NOMO-1 (cell line): Measurements from ENCODE around the gene SNED1.

ENCODE experiments used
- DNase-seq, 2 experiments: peaks; one replicate each; lab custom pipeline; 2025; ENCODE audit not compliant: unreplicated experiment in 2 of 2; lab: John Stamatoyannopoulos, UW

SNED1 gene

GRCh38 chr2:240991378-240992263, 6.8 kb upstream of the SNED1 start:
- DNase-seq, result peak; percentile 71 to 85

- no peak for DNase-seq
Measured at GRCh38 chr2:240992572-240993291, 5.7 kb upstream of the SNED1 start.

GRCh38 chr2:240993446-240994170, 4.8 kb upstream of the SNED1 start:
- no peak for DNase-seq

GRCh38 chr2:240994171-240994896, 4.1 kb upstream of the SNED1 start:
- DNase-seq, result no peak

- no peak for DNase-seq
Measured at GRCh38 chr2:240995041-240996021, 3.1 kb upstream of the SNED1 start.

DNA sequence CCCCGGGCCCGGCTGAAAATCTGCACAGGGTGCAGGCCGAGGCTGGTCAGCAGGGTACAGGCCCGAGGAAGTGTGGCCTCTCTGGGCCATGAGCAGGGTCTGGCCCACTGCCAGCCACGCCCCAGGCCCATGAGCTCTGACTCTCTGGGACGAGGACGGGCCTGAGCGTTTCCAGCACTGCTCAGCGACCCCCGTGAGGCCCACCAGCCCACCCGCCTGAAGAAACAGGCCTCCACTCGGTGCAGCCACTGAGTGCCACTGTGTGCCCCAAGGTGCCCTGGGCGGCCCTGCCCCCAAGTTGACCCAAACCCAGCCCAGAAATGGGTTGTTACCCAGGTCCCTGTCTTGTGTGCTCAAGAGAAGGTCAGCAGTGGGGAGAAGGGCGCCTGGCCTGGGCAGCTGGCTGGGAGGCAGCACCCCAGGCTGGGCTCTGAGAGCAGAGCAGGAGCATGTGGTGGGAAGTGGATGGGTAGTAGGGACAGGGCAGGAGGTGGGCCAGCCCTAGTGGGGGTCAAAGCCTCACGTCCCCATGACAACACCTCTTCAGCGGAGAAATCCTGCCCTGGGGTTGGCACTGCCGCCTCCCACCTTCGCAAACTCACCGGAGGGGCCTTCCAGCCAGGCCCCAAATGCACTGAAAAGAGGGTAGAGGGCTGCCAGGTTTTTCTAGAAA, 2.1 kb upstream of the SNED1 start:
- no peak for DNase-seq

DNA sequence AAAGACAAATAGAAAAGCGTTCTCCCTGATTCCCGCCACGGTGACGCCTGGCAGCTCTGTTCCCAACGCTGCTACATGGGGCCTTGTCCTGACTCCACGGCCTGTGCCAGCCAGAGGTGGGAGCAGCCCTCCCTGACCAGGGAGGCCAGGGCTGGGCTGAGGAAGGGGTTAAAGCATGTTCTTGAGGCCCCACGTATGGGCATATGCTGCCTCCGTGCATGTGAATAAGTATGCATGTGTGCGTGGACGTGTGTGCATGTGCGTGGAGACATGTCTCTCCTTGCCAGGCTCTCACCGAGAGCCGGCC, 1.6 kb upstream of the SNED1 start:
- DNase-seq, result no peak

GRCh38 chr2:240997141-240997855, 1.1 kb upstream of the SNED1 start:
- no peak for DNase-seq

DNA sequence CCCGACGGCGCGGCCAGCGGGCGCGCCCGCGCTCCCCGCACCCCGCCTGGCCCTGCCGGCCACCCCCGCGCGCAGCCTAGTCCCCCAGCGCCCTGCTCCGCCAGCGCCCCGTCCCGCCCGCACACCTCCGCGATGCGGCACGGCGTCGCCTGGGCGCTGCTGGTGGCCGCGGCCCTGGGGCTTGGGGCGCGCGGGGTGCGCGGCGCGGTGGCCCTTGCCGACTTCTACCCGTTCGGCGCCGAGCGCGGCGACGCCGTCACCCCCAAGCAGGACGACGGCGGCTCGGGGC, 232 bp downstream of the SNED1 start:
- no peak for DNase-seq

DNA sequence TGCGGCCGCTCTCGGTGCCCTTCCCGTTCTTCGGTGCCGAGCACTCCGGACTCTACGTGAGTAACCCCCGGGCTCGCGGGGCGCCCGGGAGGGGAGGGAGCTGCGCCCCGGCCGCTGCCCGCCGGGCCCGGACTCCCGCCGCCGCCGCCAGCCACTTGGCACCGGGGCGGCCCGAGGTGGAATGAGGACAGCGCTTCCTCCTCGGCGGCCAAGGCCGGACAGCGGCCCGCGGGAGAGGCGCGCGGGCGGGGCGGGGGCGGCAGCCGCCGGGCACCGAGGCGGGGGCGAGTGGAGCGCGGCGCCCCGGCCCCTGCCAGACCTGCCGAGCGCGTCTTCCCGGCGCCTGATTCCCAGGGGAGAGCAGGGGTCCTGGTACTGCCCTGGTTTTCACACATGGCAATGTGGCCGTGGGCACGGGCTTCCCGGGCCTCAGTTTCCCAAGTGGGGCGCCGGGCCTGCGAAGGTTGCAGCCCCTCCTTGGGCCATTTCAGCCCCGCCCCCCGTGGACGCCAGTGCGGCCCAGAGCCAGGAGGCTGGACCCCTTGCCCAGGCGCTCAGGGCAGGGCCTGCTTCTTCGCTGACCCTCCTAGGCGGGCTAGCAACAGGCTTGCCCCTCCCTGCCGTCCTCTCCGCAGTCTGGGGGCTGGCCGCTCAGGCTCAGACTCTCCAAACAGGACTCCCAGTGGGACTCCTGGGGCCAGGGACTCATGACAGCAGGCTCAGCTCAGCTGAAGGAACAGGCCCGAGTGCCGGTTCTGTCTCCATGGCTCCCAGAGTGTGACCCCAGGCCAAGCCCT, 775 bp downstream of the SNED1 start:
- peak in 1 of 2 experiments; percentile 27 for DNase-seq

GRCh38 chr2:240999873-241000541, 1.6 kb downstream of the SNED1 start:
- no peak for DNase-seq

- no peak for DNase-seq
Measured at GRCh38 chr2:241000831-241001321, 2.5 kb downstream of the SNED1 start.

DNA sequence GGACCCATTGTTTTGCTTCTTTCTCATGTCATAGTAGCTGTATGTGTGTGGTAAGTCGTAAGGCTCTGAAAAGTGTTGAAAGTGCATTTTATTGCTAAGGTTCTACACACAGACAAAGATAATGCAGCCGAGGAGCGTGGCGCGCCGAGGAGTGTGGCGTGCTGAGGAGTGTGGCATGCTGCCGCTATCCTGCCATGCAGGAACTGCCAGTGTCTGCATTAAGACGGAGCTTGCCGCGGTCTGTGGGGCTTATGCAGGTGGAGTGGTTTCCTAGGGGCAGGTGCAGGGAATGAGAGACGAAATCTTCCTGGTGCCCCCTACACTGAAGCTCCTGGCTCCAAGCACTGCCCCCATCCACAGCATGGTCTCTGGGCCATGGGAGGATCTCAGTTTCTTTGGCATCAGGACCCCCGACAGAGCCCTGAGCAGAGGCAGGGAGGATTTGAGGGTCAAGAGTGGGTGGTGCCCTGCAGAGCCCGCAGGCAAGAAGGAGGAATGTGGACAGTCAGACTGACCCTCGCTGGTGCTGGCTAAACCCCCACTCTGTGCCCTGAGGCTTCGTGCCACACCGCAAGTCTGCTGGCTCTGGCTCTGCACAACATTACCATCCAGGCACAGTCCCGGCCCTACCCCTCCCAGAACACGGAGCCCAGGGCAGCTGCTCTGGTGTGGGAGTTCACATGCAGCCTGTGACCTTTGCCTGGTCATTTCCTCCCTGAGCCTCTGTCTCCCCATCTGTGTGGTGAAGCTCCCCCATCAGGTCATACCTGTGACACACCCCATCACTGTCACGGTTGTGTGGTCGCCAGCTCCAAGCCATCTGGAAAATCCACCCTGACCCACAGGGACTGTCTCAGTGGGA, 3.2 kb downstream of the SNED1 start:
- DNase-seq, result no peak

GRCh38 chr2:241002275-241003046, 4.0 kb downstream of the SNED1 start:
- DNase-seq, result no peak

DNA sequence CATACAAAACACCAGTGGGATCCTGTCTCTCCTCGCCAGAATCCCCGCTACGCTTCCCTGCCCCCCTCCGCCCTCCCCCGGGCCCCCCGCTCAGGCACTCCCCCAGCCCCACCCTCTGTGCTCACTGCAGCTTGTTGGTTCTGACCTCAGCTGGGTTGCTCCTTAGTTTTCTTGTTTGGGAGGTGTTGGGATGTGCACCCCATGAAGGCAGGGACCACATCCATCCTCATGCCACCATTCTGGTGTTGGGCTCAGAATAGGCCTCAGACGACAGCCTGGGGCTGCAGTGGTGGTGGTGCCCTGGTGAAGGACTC, 4.6 kb downstream of the SNED1 start:
- DNase-seq, result no peak

- no peak for DNase-seq
Measured at GRCh38 chr2:241003369-241003768, 5.0 kb downstream of the SNED1 start.
